DOHH2 (cell line): ENCODE measurements around the gene HCFC1R1.
A peak's percentile ranks its signal among the peaks of the same experiment; 100 is the strongest.

Experiments
- EZH2phosphoT487 ChIP-seq: fragments of 200-600 bp; sonication (generic); IDR thresholded peaks from 2 replicates; pipeline ENCODE4 v1.6.1; 2017; ENCODE audit warnings: borderline replicate concordance, mild to moderate bottlenecking, antibody characterized with exemption, low read length, moderate library complexity, mixed read lengths
- TF ChIP-seq, protein P1 (sequence below): fragments of 200-600 bp; sonication (generic); IDR thresholded peaks from one replicate; pipeline ENCODE4 v1.5.1; 2014; ENCODE audit warnings: antibody characterized with exemption, mild to moderate bottlenecking, low read depth, low read length; ENCODE audit not compliant: poor library complexity, severe bottlenecking

DNA sequence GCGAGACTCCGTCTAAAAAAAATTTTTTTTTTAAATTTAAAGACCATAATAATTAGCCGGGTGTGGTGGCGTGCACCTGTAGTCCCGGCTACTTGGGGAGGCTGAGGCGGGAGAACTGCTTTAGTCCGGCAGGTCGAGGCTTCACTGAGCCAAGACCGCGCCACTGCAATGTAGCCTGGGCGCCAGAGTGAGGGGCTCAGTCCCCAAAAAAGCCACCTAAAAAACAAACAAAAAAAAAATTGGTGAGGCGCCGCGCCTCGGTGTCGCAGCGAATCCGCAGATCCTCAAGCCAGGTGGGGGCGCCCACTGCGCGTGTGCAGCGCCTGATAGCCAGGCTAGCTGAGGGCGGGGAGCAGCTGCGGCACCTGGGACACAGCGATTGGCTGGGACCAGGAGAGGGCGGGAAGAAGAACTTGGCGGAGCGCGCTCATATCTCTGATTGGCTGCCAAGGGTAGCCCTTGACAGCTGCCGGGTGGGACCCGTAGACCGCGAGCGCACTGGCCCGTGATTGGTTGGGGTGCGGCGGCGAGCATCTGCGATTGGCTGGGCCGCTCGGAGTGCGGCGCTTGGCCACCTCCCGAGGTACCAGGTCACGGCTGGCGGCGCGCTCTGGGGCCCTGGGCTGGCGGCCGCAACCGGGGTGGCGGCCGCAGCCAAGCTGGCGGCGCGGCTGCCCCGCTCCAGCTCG, 20.0 kb downstream of the HCFC1R1 start:
- TF ChIP-seq, protein P1, sequence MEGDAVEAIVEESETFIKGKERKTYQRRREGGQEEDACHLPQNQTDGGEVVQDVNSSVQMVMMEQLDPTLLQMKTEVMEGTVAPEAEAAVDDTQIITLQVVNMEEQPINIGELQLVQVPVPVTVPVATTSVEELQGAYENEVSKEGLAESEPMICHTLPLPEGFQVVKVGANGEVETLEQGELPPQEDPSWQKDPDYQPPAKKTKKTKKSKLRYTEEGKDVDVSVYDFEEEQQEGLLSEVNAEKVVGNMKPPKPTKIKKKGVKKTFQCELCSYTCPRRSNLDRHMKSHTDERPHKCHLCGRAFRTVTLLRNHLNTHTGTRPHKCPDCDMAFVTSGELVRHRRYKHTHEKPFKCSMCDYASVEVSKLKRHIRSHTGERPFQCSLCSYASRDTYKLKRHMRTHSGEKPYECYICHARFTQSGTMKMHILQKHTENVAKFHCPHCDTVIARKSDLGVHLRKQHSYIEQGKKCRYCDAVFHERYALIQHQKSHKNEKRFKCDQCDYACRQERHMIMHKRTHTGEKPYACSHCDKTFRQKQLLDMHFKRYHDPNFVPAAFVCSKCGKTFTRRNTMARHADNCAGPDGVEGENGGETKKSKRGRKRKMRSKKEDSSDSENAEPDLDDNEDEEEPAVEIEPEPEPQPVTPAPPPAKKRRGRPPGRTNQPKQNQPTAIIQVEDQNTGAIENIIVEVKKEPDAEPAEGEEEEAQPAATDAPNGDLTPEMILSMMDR = peak; percentile 72
- TF ChIP-seq EZH2phosphoT487 = no peak
